Endothelial cell of umbilical vein (primary cell): ENCODE measurements around the gene KRT1. TPM values are rescaled to one million over a fixed set of nuclear protein-coding genes. Genes with fewer than 3 reads are reported as not detected.

Source experiments
- BruUV-seq: library from RNA; stranded (reverse); fragments of 400-500 nt; replicated peaks from 2 replicates; lab custom pipeline; 2021; lab: Mats Ljungman, UMichigan
- CTCF ChIA-PET: fragments of 300-600, 350-600 bp; sonication (Branson Sonifier 250); formaldehyde crosslinking; loops from one replicate; lab custom pipeline; 2021; ENCODE audit warnings: antibody characterized with exemption, inconsistent platforms; lab: Charles Lee
- POLR2A ChIA-PET: fragments of 300-600, 350-600 bp; sonication (Branson Sonifier 250); formaldehyde crosslinking; loops from one replicate; lab custom pipeline; 2021; ENCODE audit warnings: antibody characterized with exemption, inconsistent platforms; lab: Charles Lee
- DNase-seq: peaks from one replicate; pipeline ENCODE4 v3.0.0-alpha.2; 2011; ENCODE audit warnings: low read depth, low spot score
- FAIRE-seq: peaks from 2 replicates; lab custom pipeline; 2011; peaks lifted over from hg19 to GRCh38; lab: Jason Lieb, UNC
- H2AFZ ChIP-seq: 2 replicates; pipeline ENCODE4 v1.6.0; 2012; ENCODE audit warnings: low read depth, low read length, control low read depth, inconsistent platforms
- H3K27ac ChIP-seq: 2 replicates; pipeline ENCODE4 v1.5.1; 2011; ENCODE audit warnings: low read depth, mild to moderate bottlenecking, control low read depth, low read length, moderate library complexity; ENCODE audit not compliant: insufficient read depth
- H3K27me3 ChIP-seq, 2 experiments: 2 replicates each; pipeline versions ENCODE4 v1.6.0 to v1.6.1; 2011; ENCODE audit warnings: low read length in 2 of 2, mixed read lengths in 1 of 2; ENCODE audit not compliant: control insufficient read depth in 2 of 2, insufficient read depth in 2 of 2
- H3K36me3 ChIP-seq, 2 experiments: 2 replicates in 1 of 2; 3 replicates in 1 of 2; pipeline ENCODE4 v1.5.1; 2011; ENCODE audit warnings: low read length in 2 of 2, mild to moderate bottlenecking in 1 of 2, moderate library complexity in 1 of 2; ENCODE audit not compliant: control insufficient read depth in 2 of 2, insufficient read depth in 2 of 2; ENCODE audit errors: extremely low read depth in 1 of 2
- H3K4me1 ChIP-seq: 3 replicates; pipeline ENCODE4 v1.5.1; 2011; ENCODE audit warnings: mild to moderate bottlenecking, low read length; ENCODE audit not compliant: control insufficient read depth, insufficient read depth; ENCODE audit errors: extremely low read depth
- H3K4me2 ChIP-seq: 2 replicates; pipeline ENCODE4 v1.6.1; 2011; ENCODE audit warnings: low read length, control low read depth, mixed read lengths; ENCODE audit not compliant: insufficient read depth
- H3K4me3 ChIP-seq, 3 experiments: fragments of 200-600 bp in 1 of 3; sonication (generic), shearing (Covaris generic) in 1 of 3; replicated peaks in 1 of 3; 2 replicates each; pipeline ENCODE4 v1.5.1; 2011 to 2016; ENCODE audit warnings: control low read depth in 3 of 3, low read length in 3 of 3, mild to moderate bottlenecking in 2 of 3, inconsistent platforms in 1 of 3, low read depth in 1 of 3, moderate library complexity in 1 of 3; ENCODE audit not compliant: insufficient read depth in 1 of 3
- H3K79me2 ChIP-seq: 2 replicates; pipeline ENCODE4 v1.6.0; 2012; ENCODE audit warnings: low read length, inconsistent platforms; ENCODE audit not compliant: control insufficient read depth, insufficient read depth
- H3K9ac ChIP-seq: replicated peaks from 2 replicates; pipeline ENCODE3; 2011; ENCODE audit warnings: low read length, control low read depth; ENCODE audit not compliant: insufficient read depth; ENCODE audit errors: extremely low read depth
- H3K9me1 ChIP-seq: replicated peaks from 3 replicates; pipeline ENCODE4 v1.6.0; 2011; ENCODE audit warnings: mild to moderate bottlenecking, low read length; ENCODE audit not compliant: control insufficient read depth, insufficient read depth; ENCODE audit errors: extremely low read depth
- H3K9me3 ChIP-seq: replicated peaks from 2 replicates; pipeline ENCODE4 v1.5.1; 2012; ENCODE audit warnings: low read length, inconsistent platforms; ENCODE audit not compliant: control insufficient read depth, insufficient read depth
- H4K20me1 ChIP-seq: replicated peaks from 2 replicates; pipeline ENCODE3; 2011; ENCODE audit warnings: mild to moderate bottlenecking, low read length; ENCODE audit not compliant: control insufficient read depth, insufficient read depth; ENCODE audit errors: extremely low read depth
- CTCF ChIP-seq, 2 donors: IDR thresholded peaks; 1 replicate in 1 of 2; 2 replicates in 1 of 2; pipeline ENCODE4 v1.5.1; 2011; ENCODE audit warnings: low read length in 2 of 2, mild to moderate bottlenecking in 2 of 2, moderate library complexity in 2 of 2, control low read depth in 1 of 2, inconsistent platforms in 1 of 2, low read depth in 1 of 2; ENCODE audit not compliant: insufficient read depth in 1 of 2; ENCODE audit errors: extremely low read depth in 1 of 2
- EZH2 ChIP-seq: IDR thresholded peaks from 2 replicates; pipeline ENCODE4 v1.6.1; 2012; ENCODE audit warnings: borderline replicate concordance, low read depth, mild to moderate bottlenecking, moderate library complexity, low read length, inconsistent platforms; ENCODE audit not compliant: severe bottlenecking
- FOS ChIP-seq: IDR thresholded peaks from 2 replicates; pipeline ENCODE4 v1.6.1; 2011; ENCODE audit warnings: mild to moderate bottlenecking, low read length, moderate library complexity, borderline replicate concordance; ENCODE audit not compliant: insufficient read depth
- GATA2 ChIP-seq: IDR thresholded peaks from 2 replicates; pipeline ENCODE4 v1.7.0; 2011; ENCODE audit warnings: low read depth, mild to moderate bottlenecking, moderate library complexity, mixed read lengths, low read length; ENCODE audit not compliant: insufficient read length, insufficient read depth
- JUN ChIP-seq: IDR thresholded peaks from 2 replicates; pipeline ENCODE4 v1.6.1; 2011; ENCODE audit warnings: borderline replicate concordance, low read depth; ENCODE audit not compliant: insufficient read length, insufficient read depth
- MAX ChIP-seq: IDR thresholded peaks from 2 replicates; pipeline ENCODE4 v1.6.1; 2011; ENCODE audit not compliant: insufficient read depth, insufficient read length
- MYC ChIP-seq: IDR thresholded peaks from one replicate; pipeline ENCODE4 v1.6.1; 2011; ENCODE audit warnings: mild to moderate bottlenecking, low read depth, low read length
- POLR2A ChIP-seq: IDR thresholded peaks from 2 replicates; pipeline ENCODE4 v1.6.1; 2012; ENCODE audit warnings: low read depth, mild to moderate bottlenecking, control low read depth, low read length
- POLR2AphosphoS5 ChIP-seq: IDR thresholded peaks from 2 replicates; pipeline ENCODE4 v1.6.1; 2012; ENCODE audit warnings: low read depth, mild to moderate bottlenecking, control low read depth, low read length, moderate library complexity; ENCODE audit not compliant: insufficient read depth
- dilution Hi-C: fragments of 300-500 bp; cut with MboI; formaldehyde crosslinking; loops from one replicate; pipeline ENCODE4 v1.15.0; 2019; ENCODE audit warnings: low sequenced_read_pairs; ENCODE audit not compliant: extremely low pct_ligation_motif_present
- intact Hi-C: fragments of 100-400 bp; cut with micrococcal nuclease; formaldehyde crosslinking; loops from one replicate; pipeline ENCODE4 v1.10.0; 2022
- polyA plus RNA-seq, 4 experiments: library from polyadenylated mRNA; depleted of rRNA in 3 of 4; stranded (reverse) in 3 of 4; unstranded in 1 of 4; fragments of >200 nt; gene quantifications; 2 replicates each; pipeline versions ENCODE4 v1.2.1 to v1.2.3, GENCODE V29; 2011 to 2012; ENCODE audit warnings: missing spikeins in 1 of 4
- total RNA-seq: library from RNA; stranded (reverse); gene quantifications from 2 replicates; pipeline ENCODE4 v1.2.3, GENCODE V29; 2021

Gene KRT1
- total and polyA plus RNA-seq, 2 donors (not counting 3 experiments of a cell fraction or from before 2014, with no cell fraction given), result not detected

- ChIA-PET POLR2A (no interaction called here), CTCF (no interaction called here)
- no peaks in the 10 kb centered on the region for H3K4me1 ChIP-seq
- FAIRE-seq (no peak), DNase-seq (no peak)
- no peaks in the 10 kb centered on the region for H3K36me3 ChIP-seq
- H4K20me1 ChIP-seq, result no peaks in the 10 kb centered on the region
- no peaks in the 10 kb centered on the region for H3K9me3 ChIP-seq
- H3K79me2 ChIP-seq, result no peaks in the 10 kb centered on the region
- intact Hi-C loops (no loop called here), dilution Hi-C loops (no loop called here)
- no peak within 1 kb of the TSS for H3K4me2 ChIP-seq
- no peak within 1 kb of the TSS for H2AFZ ChIP-seq
- no peak within 1 kb of the TSS for H3K27ac ChIP-seq
- H3K9me1 ChIP-seq, result no peaks in the 10 kb centered on the region
- H3K4me3 ChIP-seq, result no peak within 1 kb of the TSS
- TF ChIP-seq FOS (no peak), GATA2 (no peak), EZH2 (no peak), JUN (no peak), MAX (no peak), CTCF (IDR thresholded peaks at IDR 0.05; ENCODE audit: extremely low read depth in 1 of 2, insufficient read depth in 1 of 2, low read depth in 1 of 2, low read length in 2 of 2) (no peak), MYC (no peak), POLR2AphosphoS5 (no peak), POLR2A (no peak)
- BruUV-seq, result no TSS peak
- no peaks in the 10 kb centered on the region for H3K27me3 ChIP-seq
- no peak within 1 kb of the TSS for H3K9ac ChIP-seq
Observed at GRCh38 chr12:52703424-52703823, 23.2 kb upstream of the KRT1 start, which contains the start of gene KRT77. Gene KRT77 (minus strand): TSS chr12:52703524. CDS start chr12:52703434, 90 bp downstream.
